Measurements from ENCODE around the gene FCN3.
A peak's percentile ranks its signal among the peaks of the same experiment; 100 is the strongest.

Gene FCN3

GRCh38 chr1:27361044-27361402 is 13.6 kb downstream of the FCN3 start:
- no peak for TF ChIP-seq CTCF (IDR thresholded peaks at IDR 0.05; ENCODE audit: control insufficient read depth, extremely low read depth, insufficient read depth)
- H3K4me3 ChIP-seq (ENCODE audit: low read depth, low read length) = no peak overlapping the region
- no peak for DNase-seq (ENCODE audit: low read depth)

- DNase-seq (ENCODE audit: low read depth) = no peak
- no peak for TF ChIP-seq CTCF (IDR thresholded peaks at IDR 0.05; ENCODE audit: control insufficient read depth, extremely low read depth, insufficient read depth)
- H3K4me3 ChIP-seq (ENCODE audit: low read depth, low read length) = no peak overlapping the region
These were observed 14.2 kb downstream of the FCN3 start for GRCh38 chr1:27360159-27361043.

DNA sequence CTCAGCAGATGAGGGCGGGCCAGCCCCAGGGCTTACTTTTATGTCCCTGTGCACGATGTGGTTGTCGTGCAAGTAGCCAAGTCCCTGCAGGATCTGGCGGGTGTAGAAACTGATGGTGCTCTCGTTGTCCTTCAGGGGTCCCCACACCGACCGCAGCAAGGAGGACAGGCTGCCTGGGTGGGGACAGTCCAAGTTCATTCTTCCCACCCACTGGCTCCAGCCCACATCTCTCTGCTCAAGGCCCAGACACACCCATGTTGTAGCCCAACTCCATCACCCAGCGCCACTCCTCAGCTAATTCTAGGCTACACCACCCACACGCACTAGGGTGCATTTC is 14.8 kb downstream of the FCN3 start:
- H3K4me3 ChIP-seq (ENCODE audit: low read depth, low read length) = no peak overlapping the region
- no peak for TF ChIP-seq CTCF (IDR thresholded peaks at IDR 0.05; ENCODE audit: control insufficient read depth, extremely low read depth, insufficient read depth)
- DNase-seq (ENCODE audit: low read depth) = no peak

- H3K4me3 ChIP-seq (ENCODE audit: low read depth, low read length) = no peak overlapping the region
- DNase-seq (ENCODE audit: low read depth) = no peak
- TF ChIP-seq CTCF (IDR thresholded peaks at IDR 0.05; ENCODE audit: control insufficient read depth, extremely low read depth, insufficient read depth) = no peak
These were observed 15.7 kb downstream of the FCN3 start for GRCh38 chr1:27358928-27359313.

GRCh38 chr1:27358038-27358927 is 16.3 kb downstream of the FCN3 start:
- no peak overlapping the region for H3K4me3 ChIP-seq (ENCODE audit: low read depth, low read length)
- no peak for TF ChIP-seq CTCF (IDR thresholded peaks at IDR 0.05; ENCODE audit: control insufficient read depth, extremely low read depth, insufficient read depth)
- no peak for DNase-seq (ENCODE audit: low read depth)

- no peak for DNase-seq (ENCODE audit: low read depth)
- no peak overlapping the region for H3K4me3 ChIP-seq (ENCODE audit: low read depth, low read length)
- TF ChIP-seq CTCF (IDR thresholded peaks at IDR 0.05; ENCODE audit: control insufficient read depth, extremely low read depth, insufficient read depth) = peak; percentile 91
These were observed 17.2 kb downstream of the FCN3 start for GRCh38 chr1:27357281-27358037.
